HepG2 (cell line): ENCODE results near the gene AFG1L. TPM values are rescaled to one million over a fixed set of nuclear protein-coding genes. Genes with fewer than 3 reads are reported as not detected.

Experiments
- ATF2 ChIP-seq: sonication (generic); formaldehyde crosslinking; IDR thresholded peaks from 2 replicates; pipeline ENCODE4 v1.4.0; 2020; ENCODE audit warnings: missing genetic modification reagents
- ATRX ChIP-seq: sonication (generic); formaldehyde crosslinking; IDR thresholded peaks from 2 replicates; pipeline ENCODE4 v1.4.0; 2020; ENCODE audit warnings: missing genetic modification reagents, borderline replicate concordance
- CHD4 ChIP-seq: fragments of 200-600 bp; sonication (generic); IDR thresholded peaks from 2 replicates; pipeline ENCODE4 v1.7.0; 2017; ENCODE audit warnings: mild to moderate bottlenecking, low read length, borderline replicate concordance
- CREM ChIP-seq, 2 experiments: sonication (generic) in 1 of 2; formaldehyde crosslinking in 1 of 2; IDR thresholded peaks; 2 replicates each; pipeline versions ENCODE4 v1.4.0 to v1.6.1; 2016 to 2020; ENCODE audit warnings: antibody characterized with exemption in 1 of 2, mild to moderate bottlenecking in 1 of 2, missing genetic modification reagents in 1 of 2
- GABPA ChIP-seq, 2 experiments: IDR thresholded peaks; 2 replicates each; pipeline ENCODE4 v1.6.1; 2011 to 2016; ENCODE audit warnings: low read depth in 2 of 2, low read length in 1 of 2, missing biosample characterization in 1 of 2, missing genetic modification characterization in 1 of 2
- KMT2A ChIP-seq: sonication (generic); formaldehyde crosslinking; IDR thresholded peaks from 2 replicates; pipeline ENCODE4 v1.4.0; 2020; ENCODE audit warnings: missing genetic modification reagents
- ONECUT2 ChIP-seq: sonication (generic); formaldehyde crosslinking; IDR thresholded peaks from 2 replicates; pipeline ENCODE4 v1.4.0; 2020; ENCODE audit warnings: missing genetic modification reagents
- RFXANK ChIP-seq: IDR thresholded peaks from 2 replicates; pipeline ENCODE4 v1.6.1; 2016
- SRF ChIP-seq: IDR thresholded peaks from 2 replicates; pipeline ENCODE4 v1.6.1; 2011; ENCODE audit warnings: mild to moderate bottlenecking, low read depth, low read length, moderate library complexity
- ZBTB7B ChIP-seq: sonication (generic); formaldehyde crosslinking; IDR thresholded peaks from 2 replicates; pipeline ENCODE4 v1.4.0; 2020; ENCODE audit warnings: missing genetic modification reagents
- ZBTB8A ChIP-seq: sonication (generic); formaldehyde crosslinking; IDR thresholded peaks from 2 replicates; pipeline ENCODE4 v1.4.0; 2020; ENCODE audit warnings: mild to moderate bottlenecking, low read depth, missing genetic modification reagents, borderline replicate concordance
- ZFP82 ChIP-seq: sonication (generic); formaldehyde crosslinking; IDR thresholded peaks from 2 replicates; pipeline ENCODE4 v1.5.1; 2020; ENCODE audit warnings: mild to moderate bottlenecking, missing genetic modification reagents, borderline replicate concordance
- ZNF230 ChIP-seq: sonication (generic); formaldehyde crosslinking; IDR thresholded peaks from 2 replicates; pipeline ENCODE4 v1.4.0; 2020; ENCODE audit warnings: mild to moderate bottlenecking, missing genetic modification reagents
- ZNF274 ChIP-seq: sonication (generic); formaldehyde crosslinking; IDR thresholded peaks from 2 replicates; pipeline ENCODE4 v1.5.1; 2020; ENCODE audit warnings: mild to moderate bottlenecking, missing genetic modification reagents
- ZNF367 ChIP-seq: sonication (generic); formaldehyde crosslinking; IDR thresholded peaks from 2 replicates; pipeline ENCODE4 v1.4.0; 2020; ENCODE audit warnings: missing genetic modification reagents, borderline replicate concordance
- ZNF44 ChIP-seq: sonication (generic); formaldehyde crosslinking; IDR thresholded peaks from 2 replicates; pipeline ENCODE4 v1.5.1; 2020; ENCODE audit warnings: mild to moderate bottlenecking, missing genetic modification reagents
- ZNF512 ChIP-seq: sonication (generic); formaldehyde crosslinking; IDR thresholded peaks from 2 replicates; pipeline ENCODE4 v1.4.0; 2020; ENCODE audit warnings: mild to moderate bottlenecking, missing genetic modification reagents
- ZNF513 ChIP-seq: sonication (generic); formaldehyde crosslinking; conservative IDR thresholded peaks from 2 replicates; pipeline ENCODE4 v1.5.0; 2020; ENCODE audit warnings: missing genetic modification reagents
- ZNF569 ChIP-seq: sonication (generic); formaldehyde crosslinking; IDR thresholded peaks from 2 replicates; pipeline ENCODE4 v1.5.0; 2020; ENCODE audit warnings: mild to moderate bottlenecking, missing genetic modification reagents, moderate library complexity, borderline replicate concordance
- ZNF639 ChIP-seq: conservative IDR thresholded peaks from 2 replicates; pipeline ENCODE4 v1.6.1; 2018; ENCODE audit warnings: missing genetic modification reagents
- ZNF672 ChIP-seq: sonication (generic); formaldehyde crosslinking; IDR thresholded peaks from 2 replicates; pipeline ENCODE4 v1.8.1; 2022; ENCODE audit warnings: missing genetic modification reagents
- ZNF678 ChIP-seq: sonication (generic); formaldehyde crosslinking; IDR thresholded peaks from 2 replicates; pipeline ENCODE4 v1.4.0; 2020; ENCODE audit warnings: mild to moderate bottlenecking, missing genetic modification reagents
- ZNF75D ChIP-seq: sonication (generic); formaldehyde crosslinking; IDR thresholded peaks from 2 replicates; pipeline ENCODE4 v1.8.1; 2023; ENCODE audit warnings: missing genetic modification reagents, mild to moderate bottlenecking, borderline replicate concordance
- ZNF772 ChIP-seq: sonication (generic); formaldehyde crosslinking; IDR thresholded peaks from 2 replicates; pipeline ENCODE4 v1.5.0; 2020; ENCODE audit warnings: mild to moderate bottlenecking, missing genetic modification reagents
- ZNF83 ChIP-seq: sonication (generic); formaldehyde crosslinking; IDR thresholded peaks from 2 replicates; pipeline ENCODE4 v1.4.0; 2020; ENCODE audit warnings: missing genetic modification reagents, mild to moderate bottlenecking, borderline replicate concordance
- polyA plus RNA-seq, 8 experiments: library from polyadenylated mRNA; depleted of rRNA in 3 of 8; stranded (reverse) in 7 of 8; unstranded in 1 of 8; fragments of >200 nt; fragmentation: Illumina TruSeq in 4 of 8; extraction: Trizol in 4 of 8; gene quantifications; 2 replicates each; pipeline versions ENCODE4 v1.2.1 to v1.2.3, GENCODE V29; 2011 to 2016; ENCODE audit warnings: low read depth in 4 of 8, missing spikeins in 1 of 8, mixed read lengths in 1 of 8; ENCODE audit not compliant: insufficient read depth in 1 of 8
- total RNA-seq, 5 experiments: library from RNA; depleted of rRNA; stranded (reverse); fragments of >200 nt; fragmentation: Illumina TruSeq; extraction: Trizol; gene quantifications; 2 replicates each; pipeline ENCODE4 v1.2.3, GENCODE V29; 2016; ENCODE audit warnings: low read depth in 1 of 5

Gene AFG1L
- total and polyA plus RNA-seq, 2 of the 13 experiments (the other 11 are each of a cell fraction or from before 2014, with no cell fraction given): 3.1 to 14.0 TPM

GRCh38 chr6:108559097-108559883 is 264.4 kb downstream of the AFG1L start (continued):
- TF ChIP-seq ZNF512 (CRISPR knock-in tag) (no peak), GABPA (IDR thresholded peaks at IDR 0.05; ENCODE audit: low read depth, low read length) (no peak), GABPA (CRISPR knock-in tag; IDR thresholded peaks at IDR 0.05; ENCODE audit: low read depth) (no peak), ZNF639 (CRISPR knock-in tag) (no peak; the same call in 1 of the 2 replicates), ZFP82 (CRISPR knock-in tag) (no peak), ZNF75D (CRISPR knock-in tag) (no peak), ZNF274 (CRISPR knock-in tag) (no peak), ZNF44 (CRISPR knock-in tag) (no peak), ZNF672 (CRISPR knock-in tag) (no peak), ZNF83 (no peak), ZNF772 (CRISPR knock-in tag) (no peak), ZNF678 (CRISPR knock-in tag) (no peak), ZNF367 (no peak; the same call in 1 of the 2 replicates), RFXANK (no peak), SRF (no peak), ATRX (CRISPR knock-in tag) (no peak), ZBTB8A (no peak), ZNF230 (CRISPR knock-in tag) (no peak), ATF2 (CRISPR knock-in tag) (peak; percentile 90), ZBTB7B (no peak), KMT2A (CRISPR knock-in tag) (no peak), ZNF513 (CRISPR knock-in tag) (no peak), ONECUT2 (CRISPR knock-in tag) (no peak), CHD4 (no peak), ZNF569 (CRISPR knock-in tag) (no peak), CREM (IDR thresholded peaks at IDR 0.05) (no peak), CREM (CRISPR knock-in tag; IDR thresholded peaks at IDR 0.05) (no peak)
